Epithelial cell of esophagus (primary cell): ENCODE measurements around the gene TUBB3.
A peak's percentile ranks its signal among the peaks of the same experiment; 100 is the strongest.
"Not testable (repeated sequence)": the region's sequence is repeated elsewhere in the genome, so short reads cannot be mapped to it uniquely, and the experiment has no call there.

ENCODE experiments used
- DNase-seq: peaks from one replicate; pipeline ENCODE4 v3.0.0; 2010; ENCODE audit warnings: low read depth
- H3K4me3 ChIP-seq: 2 replicates; pipeline ENCODE4 v1.5.1; 2011; ENCODE audit warnings: mild to moderate bottlenecking, low read length, control low read depth
- TF ChIP-seq, protein P1 (sequence below): IDR thresholded peaks from 2 replicates; pipeline ENCODE4 v1.5.1; 2011; ENCODE audit warnings: low read depth, mild to moderate bottlenecking, low read length, control low read depth, inconsistent platforms; ENCODE audit not compliant: insufficient read depth; ENCODE audit errors: missing control alignments

Gene TUBB3

GRCh38 chr16:89922884-89923639, at the start of gene TUBB3:
Gene TUBB3, plus strand, starts transcription at chr16:89923342. Its CDS starts 60 bp downstream, at chr16:89923402.
- TF ChIP-seq, protein P1, sequence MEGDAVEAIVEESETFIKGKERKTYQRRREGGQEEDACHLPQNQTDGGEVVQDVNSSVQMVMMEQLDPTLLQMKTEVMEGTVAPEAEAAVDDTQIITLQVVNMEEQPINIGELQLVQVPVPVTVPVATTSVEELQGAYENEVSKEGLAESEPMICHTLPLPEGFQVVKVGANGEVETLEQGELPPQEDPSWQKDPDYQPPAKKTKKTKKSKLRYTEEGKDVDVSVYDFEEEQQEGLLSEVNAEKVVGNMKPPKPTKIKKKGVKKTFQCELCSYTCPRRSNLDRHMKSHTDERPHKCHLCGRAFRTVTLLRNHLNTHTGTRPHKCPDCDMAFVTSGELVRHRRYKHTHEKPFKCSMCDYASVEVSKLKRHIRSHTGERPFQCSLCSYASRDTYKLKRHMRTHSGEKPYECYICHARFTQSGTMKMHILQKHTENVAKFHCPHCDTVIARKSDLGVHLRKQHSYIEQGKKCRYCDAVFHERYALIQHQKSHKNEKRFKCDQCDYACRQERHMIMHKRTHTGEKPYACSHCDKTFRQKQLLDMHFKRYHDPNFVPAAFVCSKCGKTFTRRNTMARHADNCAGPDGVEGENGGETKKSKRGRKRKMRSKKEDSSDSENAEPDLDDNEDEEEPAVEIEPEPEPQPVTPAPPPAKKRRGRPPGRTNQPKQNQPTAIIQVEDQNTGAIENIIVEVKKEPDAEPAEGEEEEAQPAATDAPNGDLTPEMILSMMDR = no peak
- peak within 1 kb of the TSS; percentile 52 for H3K4me3 ChIP-seq
- peak; percentile 80 for DNase-seq

DNA sequence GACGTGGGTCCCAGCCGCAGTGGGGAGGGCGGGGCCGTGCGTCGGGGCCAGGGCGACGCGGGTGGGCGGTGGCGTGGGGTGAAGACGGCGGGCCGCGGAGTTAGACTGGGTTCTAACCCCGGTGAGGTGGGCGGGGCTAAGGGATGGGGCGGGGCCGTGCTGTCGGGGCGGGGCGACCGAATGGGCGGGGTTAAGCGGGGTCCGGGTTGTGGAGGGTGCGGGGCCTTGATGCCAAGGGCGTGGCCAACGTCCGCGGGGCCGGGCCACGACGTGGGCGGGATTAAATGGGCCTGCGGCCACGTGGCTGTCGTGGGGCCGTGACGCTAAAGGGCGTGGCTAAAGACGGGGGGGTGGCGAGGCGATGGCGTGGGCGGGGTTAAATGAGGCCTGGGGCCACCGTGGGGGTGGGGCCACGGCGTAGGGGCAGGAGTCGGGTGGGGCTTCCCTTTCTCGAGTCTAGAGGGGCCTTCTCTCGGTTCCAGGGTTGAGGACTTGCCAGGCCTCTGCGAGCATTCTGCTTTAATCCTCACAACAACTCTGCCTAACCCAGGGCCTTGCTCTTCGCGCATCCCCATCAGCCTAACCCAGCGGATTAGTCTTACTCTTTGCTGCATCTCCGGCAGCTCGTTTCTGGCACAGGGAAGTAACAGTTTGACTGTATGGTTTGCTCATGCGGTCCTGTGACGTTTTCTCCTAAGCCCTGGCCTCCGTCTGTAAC, 49.0 kb upstream of the TUBB3 start:
- H3K4me3 ChIP-seq = peak overlapping the region; percentile 82
- TF ChIP-seq, protein P1 = no peak
- DNase-seq = peak; percentile 96

- DNase-seq, H3K4me3 ChIP-seq: not testable (repeated sequence)
These were observed 44.0 kb upstream of the TUBB3 start for GRCh38 chr16:89879123-89879522.

DNA sequence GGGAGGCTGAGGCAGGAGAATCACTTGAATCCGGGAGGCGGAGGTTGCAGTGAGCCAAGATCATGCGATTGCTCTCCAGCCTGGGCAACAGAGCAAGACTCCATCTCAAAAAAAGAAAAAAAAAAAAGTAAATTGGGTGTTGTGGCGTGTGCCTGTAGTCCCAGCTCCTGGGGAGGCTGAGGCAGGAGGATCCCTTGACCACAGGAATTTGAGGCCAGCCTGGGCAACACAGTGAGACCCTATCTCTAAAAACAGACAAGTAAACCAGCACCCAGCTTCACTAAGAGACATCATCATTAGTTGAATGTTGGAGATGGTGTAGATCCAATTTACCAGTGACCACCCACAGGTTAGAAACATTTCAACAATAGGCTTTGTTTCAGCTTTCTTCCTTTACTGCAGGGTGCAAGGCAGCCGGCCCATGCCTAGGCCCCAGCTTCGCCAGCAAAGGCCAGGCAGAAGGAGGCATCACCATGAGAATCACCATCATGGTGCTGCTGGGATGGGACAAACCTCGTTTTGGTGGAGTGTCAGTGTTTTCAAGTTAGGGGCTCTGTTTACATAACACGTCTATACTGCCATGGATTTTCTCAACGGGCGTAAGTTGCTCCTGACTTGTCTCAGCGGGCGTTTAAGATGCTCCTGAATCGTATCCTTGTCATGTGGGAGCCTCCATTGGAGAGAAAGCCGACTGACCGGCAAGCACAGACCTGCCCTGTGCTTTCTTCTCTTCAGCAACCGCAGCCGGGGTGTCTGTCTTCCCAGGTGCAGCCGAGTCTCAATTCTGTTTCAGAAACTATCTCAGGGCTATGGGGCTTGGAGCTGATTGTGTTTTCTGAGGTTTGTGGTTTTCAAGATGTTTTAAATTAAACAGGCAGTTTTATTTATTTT, 42.4 kb upstream of the TUBB3 start:
- TF ChIP-seq, protein P1 = peak; percentile 1
- no peak overlapping the region for H3K4me3 ChIP-seq
- DNase-seq = peak; percentile 92

DNA sequence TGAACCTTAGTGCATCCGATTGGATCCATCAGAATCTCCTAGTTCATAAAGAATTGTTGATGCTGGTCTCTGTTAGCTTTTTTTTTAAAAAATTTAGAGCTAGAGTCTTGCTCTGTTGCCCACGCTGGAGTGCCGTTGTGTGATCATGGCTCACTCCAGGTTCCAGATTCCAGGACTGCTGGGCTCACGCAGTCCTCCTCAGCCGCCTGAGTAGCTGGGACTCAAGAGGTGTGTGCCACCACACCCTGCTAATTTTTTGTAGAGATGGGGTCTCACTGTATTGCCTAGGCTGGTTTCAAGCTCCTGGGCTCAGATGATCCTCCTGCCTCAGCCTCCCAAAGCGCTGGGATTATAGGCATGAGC, 41.8 kb upstream of the TUBB3 start:
- no peak for DNase-seq
- no peak overlapping the region for H3K4me3 ChIP-seq
- TF ChIP-seq, protein P1 = no peak

DNA sequence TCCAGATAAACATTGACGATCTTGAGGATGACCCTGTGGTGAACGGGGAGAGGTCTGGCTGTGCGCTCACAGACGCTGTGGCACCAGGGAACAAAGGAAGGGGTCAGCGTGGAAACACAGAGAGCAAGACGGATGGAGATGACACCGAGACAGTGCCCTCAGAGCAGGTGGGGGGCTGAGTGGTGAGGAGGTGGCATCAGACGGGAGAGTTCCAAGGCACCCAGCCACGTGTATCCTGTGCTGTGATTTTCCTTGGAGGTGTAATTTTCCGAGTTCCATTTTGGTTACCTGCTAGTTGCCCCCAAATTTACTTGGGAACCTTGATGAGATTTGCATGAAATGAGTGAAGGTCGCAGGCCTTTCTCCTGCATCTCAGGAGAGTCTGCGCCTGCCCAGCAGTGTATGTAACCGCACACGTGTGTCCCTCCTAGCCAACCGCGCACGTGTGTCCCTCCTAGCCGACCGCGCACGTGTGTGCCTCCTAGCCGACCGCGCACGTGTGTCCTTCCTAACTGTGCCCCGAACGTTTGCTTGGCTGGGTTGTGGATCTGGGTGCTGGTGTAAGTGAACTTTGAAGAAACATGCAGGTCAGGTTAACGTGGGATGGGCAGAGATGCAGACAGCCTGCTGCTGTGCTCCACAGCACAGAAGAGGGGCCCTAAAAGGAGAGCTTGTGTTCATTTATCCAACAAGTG, 39.6 kb upstream of the TUBB3 start:
- DNase-seq = no peak
- TF ChIP-seq, protein P1 = no peak
- no peak overlapping the region for H3K4me3 ChIP-seq
